GM12878 (cell line): ENCODE data around the gene MIS12. TPM values are rescaled to one million over a fixed set of nuclear protein-coding genes. Genes with fewer than 3 reads are reported as not detected.

Source experiments
- ATAC-seq: fragments of 200-7000 bp; cut with Tn5 transposase; 3 replicates; pipeline ENCODE4 v1.9.1; 2020; ENCODE audit warnings: mild to moderate bottlenecking, moderate library complexity
- BruUV-seq: library from RNA; stranded (reverse); fragments of 400-500 nt; replicated peaks from 2 replicates; lab custom pipeline; 2021; lab: Mats Ljungman, UMichigan
- CTCF ChIA-PET: fragments of 300-600 bp; sonication (Branson Sonifier 250); formaldehyde crosslinking; extraction: SDS; loops from one replicate; lab custom pipeline; 2021; ENCODE audit warnings: inconsistent platforms; lab: Yijun Ruan, JAX
- POLR2A ChIA-PET: fragments of 350-600 bp; formaldehyde crosslinking; extraction: SDS; loops from one replicate; lab custom pipeline; 2021; ENCODE audit warnings: inconsistent platforms; lab: Charles Lee
- RAD21 ChIA-PET: fragments of 300-600 bp; sonication (Branson Sonifier 250); formaldehyde crosslinking; loops from one replicate; lab custom pipeline; 2023; ENCODE audit warnings: antibody characterized with exemption; ENCODE audit not compliant: unreplicated experiment; lab: Charles Lee
- SMC1A ChIA-PET: fragments of 300-600 bp; sonication (Branson Sonifier 250); formaldehyde crosslinking; loops from one replicate; lab custom pipeline; 2023; ENCODE audit not compliant: unreplicated experiment, uncharacterized antibody; lab: Charles Lee
- DNase-seq: peaks from one replicate; pipeline ENCODE4 v3.0.0-alpha.2; 2011; ENCODE audit warnings: low read depth, low spot score
- FAIRE-seq: peaks from 3 replicates; lab custom pipeline; 2011; peaks lifted over from hg19 to GRCh38; lab: Jason Lieb, UNC
- H2AFZ ChIP-seq: 2 replicates; pipeline ENCODE4 v1.6.0; 2011; ENCODE audit warnings: low read depth, low read length, control low read depth; ENCODE audit not compliant: control insufficient read depth
- H3K27ac ChIP-seq: 2 replicates; pipeline ENCODE4 v1.5.1; 2011; ENCODE audit warnings: control low read depth; ENCODE audit not compliant: control insufficient read depth, insufficient read depth
- H3K27me3 ChIP-seq, 2 experiments: replicated peaks in 1 of 2; 2 replicates each; pipeline versions ENCODE4 v1.6.0 to v1.6.1; 2011; ENCODE audit warnings: low read length in 1 of 2; ENCODE audit not compliant: control insufficient read depth in 2 of 2, insufficient read depth in 2 of 2
- H3K36me3 ChIP-seq, 2 experiments: 2 replicates each; pipeline ENCODE4 v1.5.1; 2011; ENCODE audit warnings: low read length in 1 of 2; ENCODE audit not compliant: control insufficient read depth in 2 of 2, insufficient read depth in 2 of 2
- H3K4me1 ChIP-seq: 2 replicates; pipeline ENCODE4 v1.6.1; 2011; ENCODE audit warnings: mild to moderate bottlenecking, low read length, moderate library complexity, mixed read lengths; ENCODE audit not compliant: control insufficient read depth, insufficient read depth
- H3K4me2 ChIP-seq: 2 replicates; pipeline ENCODE4 v1.6.0; 2011; ENCODE audit warnings: control low read depth; ENCODE audit not compliant: control insufficient read depth, insufficient read depth
- H3K4me3 ChIP-seq: fragments of 200-600 bp; sonication (generic); 2 replicates; pipeline ENCODE4 v1.5.1; 2016
- H3K79me2 ChIP-seq: 2 replicates; pipeline ENCODE4 v1.6.0; 2011; ENCODE audit warnings: low read length; ENCODE audit not compliant: control insufficient read depth, insufficient read depth
- H3K9ac ChIP-seq: 2 replicates; pipeline ENCODE4 v1.8.0; 2011; ENCODE audit warnings: low read length, control low read depth, mixed read lengths; ENCODE audit not compliant: control insufficient read depth, insufficient read depth
- H3K9me3 ChIP-seq: replicated peaks from 3 replicates; pipeline ENCODE4 v1.5.1; 2011; ENCODE audit warnings: mild to moderate bottlenecking, low read length; ENCODE audit not compliant: control insufficient read depth, insufficient read depth
- H4K20me1 ChIP-seq: 2 replicates; pipeline ENCODE4 v1.6.0; 2011; ENCODE audit not compliant: control insufficient read depth, insufficient read depth
- CEBPB ChIP-seq, 2 experiments: fragments of 150-350 bp in 1 of 2; IDR thresholded peaks; 2 replicates each; pipeline ENCODE4 v1.6.1; 2012 to 2014; ENCODE audit warnings: low read depth in 2 of 2, low read length in 2 of 2, borderline replicate concordance in 1 of 2, inconsistent platforms in 1 of 2
- CTCF ChIP-seq, 3 experiments: IDR thresholded peaks in 2 of 3; conservative IDR thresholded peaks in 1 of 3; 2 replicates each; pipeline ENCODE4 v1.5.1; 2011; ENCODE audit warnings: low read depth in 3 of 3, low read length in 3 of 3, mild to moderate bottlenecking in 3 of 3, control low read depth in 2 of 3, moderate library complexity in 2 of 3, inconsistent platforms in 1 of 3, mixed read lengths in 1 of 3; ENCODE audit not compliant: control insufficient read depth in 2 of 3, insufficient read depth in 1 of 3; ENCODE audit errors: extremely low read depth in 1 of 3
- EP300 ChIP-seq, 2 experiments: fragments of 150-350 bp in 1 of 2; IDR thresholded peaks; 2 replicates each; pipeline ENCODE4 v1.6.1; 2011 to 2012; ENCODE audit warnings: low read depth in 2 of 2, low read length in 2 of 2, borderline replicate concordance in 1 of 2, improper control_type of control experiment in 1 of 2, inconsistent platforms in 1 of 2; ENCODE audit not compliant: control insufficient read depth in 1 of 2
- HDGF ChIP-seq: fragments of 450-650 bp; IDR thresholded peaks from 2 replicates; pipeline ENCODE4 v1.6.1; 2016; ENCODE audit warnings: antibody characterized with exemption
- IRF4 ChIP-seq: IDR thresholded peaks from 2 replicates; pipeline ENCODE4 v1.6.1; 2011; ENCODE audit warnings: low read depth, low read length
- JUND ChIP-seq: IDR thresholded peaks from 2 replicates; pipeline ENCODE4 v1.6.1; 2012; ENCODE audit warnings: low read depth, mild to moderate bottlenecking, low read length, improper control_type of control experiment, moderate library complexity
- SREBF2 ChIP-seq: IDR thresholded peaks from 2 replicates; pipeline ENCODE4 v1.6.1; 2012; ENCODE audit warnings: mild to moderate bottlenecking, low read length
- TARDBP ChIP-seq: IDR thresholded peaks from 2 replicates; pipeline ENCODE4 v1.6.1; 2016; ENCODE audit warnings: borderline replicate concordance
- YBX1 ChIP-seq: fragments of 450-650 bp; IDR thresholded peaks from 2 replicates; pipeline ENCODE4 v1.6.1; 2016; ENCODE audit warnings: antibody characterized with exemption
- WGBS: methylation state at CpG from one replicate; pipeline ENCODE4 v1.1.6; 2016; ENCODE audit warnings: low lambda C conversion rate; ENCODE audit not compliant: insufficient replicate concordance, insufficient coverage; ENCODE audit errors: missing lambda C conversion rate; 5-methylcytosine and 5-hydroxymethylcytosine counted together
- in situ Hi-C: fragments of 300-500 bp; cut with MboI; formaldehyde crosslinking; loops from 9 replicates; pipeline ENCODE4 v1.14.3; 2018; ENCODE audit warnings: mixed read lengths
- intact Hi-C: fragments of 100-400 bp; cut with micrococcal nuclease; formaldehyde crosslinking; loops from one replicate; pipeline ENCODE4 v1.14.2; 2022; ENCODE audit not compliant: unreplicated experiment
- polyA plus RNA-seq, 11 experiments: library from polyadenylated mRNA; depleted of rRNA in 4 of 11; unstranded in 6 of 11; stranded (reverse) in 5 of 11; fragments of >200 nt; fragmentation: Nextera tagmentation in 4 of 11; fragmentation: Illumina TruSeq in 1 of 11; extraction: Ambion mirVana in 4 of 11; extraction: Trizol in 1 of 11; gene quantifications; 1 replicate in 1 of 11; 2 replicates in 10 of 11; pipeline versions ENCODE4 v1.2.1 to v1.2.3, GENCODE V29; 2011 to 2016; ENCODE audit warnings: inconsistent platforms in 2 of 11, missing spikeins in 2 of 11, low read depth in 1 of 11
- total RNA-seq, 4 experiments: library from RNA; depleted of rRNA in 3 of 4; stranded (reverse); fragments of >200 nt in 3 of 4; fragmentation: Illumina TruSeq in 1 of 4; extraction: Trizol in 1 of 4; gene quantifications; 2 replicates each; pipeline versions ENCODE4 v1.2.1 to v1.2.3, GENCODE V29; 2013 to 2021

Gene MIS12
- total and polyA plus RNA-seq, 10 of the 15 experiments (the other 5 are each of a cell fraction or from before 2014, with no cell fraction given): 19.8 to 34.2 (median 25.0) TPM

GRCh38 chr17:5522476-5522875 is 36.1 kb downstream of the MIS12 start:
- Histone ChIP-seq H3K79me2 (no peaks in the 10 kb centered on the region), H3K36me3 (peaks cover 0 to 6% of the 10 kb centered on the region in 2 experiments; a peak in 2 of 4 replicates), H3K4me3 (no peak overlapping the region), H4K20me1 (no peaks in the 10 kb centered on the region), H3K4me1 (no peaks in the 10 kb centered on the region), H3K27me3 (no peaks in the 10 kb centered on the region), H3K9me3 (no peaks in the 10 kb centered on the region), H3K9ac (no peak overlapping the region), H2AFZ (no peak overlapping the region), H3K4me2 (no peak overlapping the region), H3K27ac (no peak overlapping the region)
- BruUV-seq: no TSS peak
- TF ChIP-seq YBX1: no peak
- TF ChIP-seq EP300 (IDR thresholded peaks at IDR 0.05; ENCODE audit: borderline replicate concordance in 1 of 2, control insufficient read depth in 1 of 2, low read depth in 2 of 2, low read length in 2 of 2): no peak
- no peak for TF ChIP-seq JUND
- TF ChIP-seq IRF4: no peak
- TF ChIP-seq SREBF2: no peak
- TF ChIP-seq CTCF (IDR thresholded peaks at IDR 0.05 in 2 of 3, conservative IDR thresholded peaks at IDR 0.05 in 1 of 3; ENCODE audit: control insufficient read depth in 2 of 3, extremely low read depth in 1 of 3, insufficient read depth in 1 of 3, low read depth in 3 of 3, low read length in 3 of 3): 0 out of 6 replicates have a peak, but pooled peaks of 1 of the 3 experiments have one; percentile 7
- no peak for TF ChIP-seq TARDBP
- TF ChIP-seq HDGF: no peak
- TF ChIP-seq CEBPB (IDR thresholded peaks at IDR 0.05; ENCODE audit: borderline replicate concordance in 1 of 2, low read depth in 2 of 2, low read length in 2 of 2): no peak
- ATAC-seq (no peak), DNase-seq (no peak), FAIRE-seq (no peak)
- RAD21 ChIA-PET: no interaction called here
- WGBS: 100% methylated on average over 1 of the region's 1 CpG
- CTCF ChIA-PET: no interaction called here
- POLR2A ChIA-PET: interaction anchor here (0.6 kb wide), 1 partner anchor 309 kb away, joined by 5 read pairs; no protein-coding TSS in a partner anchor
- SMC1A ChIA-PET: no interaction called here
- intact Hi-C loops (no loop called here), in situ Hi-C loops (no loop called here)
